ENCODE results near the gene PNPLA4.

DNA sequence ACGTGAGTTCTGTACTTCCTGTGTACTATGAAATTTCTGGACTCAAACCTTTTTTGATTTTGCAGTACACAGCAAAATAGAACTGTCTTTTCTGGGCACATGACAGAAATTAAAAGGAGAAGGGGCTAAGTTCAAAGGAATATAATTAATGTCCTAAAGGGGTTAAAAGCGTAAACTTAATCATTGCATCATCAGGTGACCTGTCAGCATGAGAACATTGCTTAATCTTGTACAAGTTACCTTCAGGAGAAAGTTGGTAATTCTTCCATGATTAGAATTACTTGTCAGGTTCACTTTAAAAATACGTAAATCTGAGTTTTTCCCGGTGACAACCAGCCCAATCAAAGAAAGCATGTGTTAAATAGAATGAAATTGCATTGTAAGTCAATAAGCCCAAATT lies 43.2 kb upstream of the PNPLA4 start:
- TF ChIP-seq EP300 (IDR thresholded peaks at IDR 0.05; ENCODE audit: low read depth in 2 of 2, low read length in 2 of 2) (no peak), EP300 (CRISPR knock-in tag; IDR thresholded peaks at IDR 0.05; ENCODE audit: borderline replicate concordance) (no peak), ZNF703 (CRISPR knock-in tag; IDR thresholded peaks at IDR 0.05; ENCODE audit: borderline replicate concordance) (no peak), MTA3 (CRISPR knock-in tag; IDR thresholded peaks at IDR 0.05) (no peak), ZNF354B (CRISPR knock-in tag; IDR thresholded peaks at IDR 0.05) (no peak), ZNF552 (CRISPR knock-in tag; IDR thresholded peaks at IDR 0.05; ENCODE audit: borderline replicate concordance) (no peak), GATAD2A (CRISPR knock-in tag; IDR thresholded peaks at IDR 0.05) (no peak), ZFX (CRISPR knock-in tag; IDR thresholded peaks at IDR 0.05; ENCODE audit: low read depth) (no peak), SALL1 (CRISPR knock-in tag; IDR thresholded peaks at IDR 0.05) (no peak), RAD21 (CRISPR knock-in tag; IDR thresholded peaks at IDR 0.05) (no peak)
- TF ChIP-seq, protein P1, sequence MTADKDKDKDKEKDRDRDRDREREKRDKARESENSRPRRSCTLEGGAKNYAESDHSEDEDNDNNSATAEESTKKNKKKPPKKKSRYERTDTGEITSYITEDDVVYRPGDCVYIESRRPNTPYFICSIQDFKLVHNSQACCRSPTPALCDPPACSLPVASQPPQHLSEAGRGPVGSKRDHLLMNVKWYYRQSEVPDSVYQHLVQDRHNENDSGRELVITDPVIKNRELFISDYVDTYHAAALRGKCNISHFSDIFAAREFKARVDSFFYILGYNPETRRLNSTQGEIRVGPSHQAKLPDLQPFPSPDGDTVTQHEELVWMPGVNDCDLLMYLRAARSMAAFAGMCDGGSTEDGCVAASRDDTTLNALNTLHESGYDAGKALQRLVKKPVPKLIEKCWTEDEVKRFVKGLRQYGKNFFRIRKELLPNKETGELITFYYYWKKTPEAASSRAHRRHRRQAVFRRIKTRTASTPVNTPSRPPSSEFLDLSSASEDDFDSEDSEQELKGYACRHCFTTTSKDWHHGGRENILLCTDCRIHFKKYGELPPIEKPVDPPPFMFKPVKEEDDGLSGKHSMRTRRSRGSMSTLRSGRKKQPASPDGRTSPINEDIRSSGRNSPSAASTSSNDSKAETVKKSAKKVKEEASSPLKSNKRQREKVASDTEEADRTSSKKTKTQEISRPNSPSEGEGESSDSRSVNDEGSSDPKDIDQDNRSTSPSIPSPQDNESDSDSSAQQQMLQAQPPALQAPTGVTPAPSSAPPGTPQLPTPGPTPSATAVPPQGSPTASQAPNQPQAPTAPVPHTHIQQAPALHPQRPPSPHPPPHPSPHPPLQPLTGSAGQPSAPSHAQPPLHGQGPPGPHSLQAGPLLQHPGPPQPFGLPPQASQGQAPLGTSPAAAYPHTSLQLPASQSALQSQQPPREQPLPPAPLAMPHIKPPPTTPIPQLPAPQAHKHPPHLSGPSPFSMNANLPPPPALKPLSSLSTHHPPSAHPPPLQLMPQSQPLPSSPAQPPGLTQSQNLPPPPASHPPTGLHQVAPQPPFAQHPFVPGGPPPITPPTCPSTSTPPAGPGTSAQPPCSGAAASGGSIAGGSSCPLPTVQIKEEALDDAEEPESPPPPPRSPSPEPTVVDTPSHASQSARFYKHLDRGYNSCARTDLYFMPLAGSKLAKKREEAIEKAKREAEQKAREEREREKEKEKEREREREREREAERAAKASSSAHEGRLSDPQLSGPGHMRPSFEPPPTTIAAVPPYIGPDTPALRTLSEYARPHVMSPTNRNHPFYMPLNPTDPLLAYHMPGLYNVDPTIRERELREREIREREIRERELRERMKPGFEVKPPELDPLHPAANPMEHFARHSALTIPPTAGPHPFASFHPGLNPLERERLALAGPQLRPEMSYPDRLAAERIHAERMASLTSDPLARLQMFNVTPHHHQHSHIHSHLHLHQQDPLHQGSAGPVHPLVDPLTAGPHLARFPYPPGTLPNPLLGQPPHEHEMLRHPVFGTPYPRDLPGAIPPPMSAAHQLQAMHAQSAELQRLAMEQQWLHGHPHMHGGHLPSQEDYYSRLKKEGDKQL (CRISPR knock-in tag; IDR thresholded peaks at IDR 0.05; ENCODE audit: low read depth), result no peak
- TF ChIP-seq, protein P2, sequence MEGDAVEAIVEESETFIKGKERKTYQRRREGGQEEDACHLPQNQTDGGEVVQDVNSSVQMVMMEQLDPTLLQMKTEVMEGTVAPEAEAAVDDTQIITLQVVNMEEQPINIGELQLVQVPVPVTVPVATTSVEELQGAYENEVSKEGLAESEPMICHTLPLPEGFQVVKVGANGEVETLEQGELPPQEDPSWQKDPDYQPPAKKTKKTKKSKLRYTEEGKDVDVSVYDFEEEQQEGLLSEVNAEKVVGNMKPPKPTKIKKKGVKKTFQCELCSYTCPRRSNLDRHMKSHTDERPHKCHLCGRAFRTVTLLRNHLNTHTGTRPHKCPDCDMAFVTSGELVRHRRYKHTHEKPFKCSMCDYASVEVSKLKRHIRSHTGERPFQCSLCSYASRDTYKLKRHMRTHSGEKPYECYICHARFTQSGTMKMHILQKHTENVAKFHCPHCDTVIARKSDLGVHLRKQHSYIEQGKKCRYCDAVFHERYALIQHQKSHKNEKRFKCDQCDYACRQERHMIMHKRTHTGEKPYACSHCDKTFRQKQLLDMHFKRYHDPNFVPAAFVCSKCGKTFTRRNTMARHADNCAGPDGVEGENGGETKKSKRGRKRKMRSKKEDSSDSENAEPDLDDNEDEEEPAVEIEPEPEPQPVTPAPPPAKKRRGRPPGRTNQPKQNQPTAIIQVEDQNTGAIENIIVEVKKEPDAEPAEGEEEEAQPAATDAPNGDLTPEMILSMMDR (CRISPR knock-in tag; IDR thresholded peaks at IDR 0.05), result no peak
